ENCODE measurements around the gene ZNF91. TPM values are rescaled to one million over a fixed set of nuclear protein-coding genes. Genes with fewer than 3 reads are reported as not detected.
"Not testable (repeated sequence)": the region's sequence is repeated elsewhere in the genome, so short reads cannot be mapped to it uniquely, and the experiment has no call there.

ZNF91 gene
- total RNA-seq, 1 experiment from 2014 or later, result 19.0 TPM

DNA sequence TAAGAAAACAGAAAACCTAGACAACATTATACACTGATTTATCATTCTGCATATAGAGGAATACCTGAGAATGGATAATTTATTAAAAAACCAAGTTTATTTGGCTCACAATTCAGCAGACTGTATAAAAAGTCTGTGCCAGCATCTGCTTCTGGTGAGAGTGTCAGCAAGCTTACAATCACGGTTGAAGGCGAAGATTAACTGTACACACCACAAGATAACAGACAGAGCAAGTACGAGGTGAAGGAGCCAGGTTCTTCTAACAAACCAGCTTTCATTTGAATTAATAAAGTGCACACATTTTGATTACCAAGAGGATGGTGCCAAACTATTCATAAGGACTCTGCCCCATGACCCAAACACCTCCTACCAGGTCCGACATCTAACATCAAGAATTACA lies 28.8 kb downstream of the ZNF91 start:
- no peak for DNase-seq
- H3K9me3 Mint-ChIP-seq (ENCODE audit: low read depth, unreplicated experiment), result no peaks in the 10 kb centered on the region
- H3K27ac Mint-ChIP-seq (ENCODE audit: unreplicated experiment), result no peak overlapping the region
- no peaks in the 10 kb centered on the region for H3K4me1 Mint-ChIP-seq (ENCODE audit: low read depth, unreplicated experiment)
- intact Hi-C loops (cut with micrococcal nuclease; ENCODE audit: unreplicated experiment), result no loop called here
- H3K27me3 Mint-ChIP-seq (ENCODE audit: unreplicated experiment), result no peaks in the 10 kb centered on the region
- no peak overlapping the region for H3K4me3 Mint-ChIP-seq (ENCODE audit: low read depth, unreplicated experiment)
- CTCF ChIA-PET, result no interaction called here
- BruUV-seq (replicated peaks), result no TSS peak
- H3K36me3 Mint-ChIP-seq (ENCODE audit: insufficient read depth, unreplicated experiment), result no peaks in the 10 kb centered on the region
- TF ChIP-seq, protein P1, sequence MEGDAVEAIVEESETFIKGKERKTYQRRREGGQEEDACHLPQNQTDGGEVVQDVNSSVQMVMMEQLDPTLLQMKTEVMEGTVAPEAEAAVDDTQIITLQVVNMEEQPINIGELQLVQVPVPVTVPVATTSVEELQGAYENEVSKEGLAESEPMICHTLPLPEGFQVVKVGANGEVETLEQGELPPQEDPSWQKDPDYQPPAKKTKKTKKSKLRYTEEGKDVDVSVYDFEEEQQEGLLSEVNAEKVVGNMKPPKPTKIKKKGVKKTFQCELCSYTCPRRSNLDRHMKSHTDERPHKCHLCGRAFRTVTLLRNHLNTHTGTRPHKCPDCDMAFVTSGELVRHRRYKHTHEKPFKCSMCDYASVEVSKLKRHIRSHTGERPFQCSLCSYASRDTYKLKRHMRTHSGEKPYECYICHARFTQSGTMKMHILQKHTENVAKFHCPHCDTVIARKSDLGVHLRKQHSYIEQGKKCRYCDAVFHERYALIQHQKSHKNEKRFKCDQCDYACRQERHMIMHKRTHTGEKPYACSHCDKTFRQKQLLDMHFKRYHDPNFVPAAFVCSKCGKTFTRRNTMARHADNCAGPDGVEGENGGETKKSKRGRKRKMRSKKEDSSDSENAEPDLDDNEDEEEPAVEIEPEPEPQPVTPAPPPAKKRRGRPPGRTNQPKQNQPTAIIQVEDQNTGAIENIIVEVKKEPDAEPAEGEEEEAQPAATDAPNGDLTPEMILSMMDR (IDR thresholded peaks at IDR 0.05; ENCODE audit: unreplicated experiment), result no peak

DNA sequence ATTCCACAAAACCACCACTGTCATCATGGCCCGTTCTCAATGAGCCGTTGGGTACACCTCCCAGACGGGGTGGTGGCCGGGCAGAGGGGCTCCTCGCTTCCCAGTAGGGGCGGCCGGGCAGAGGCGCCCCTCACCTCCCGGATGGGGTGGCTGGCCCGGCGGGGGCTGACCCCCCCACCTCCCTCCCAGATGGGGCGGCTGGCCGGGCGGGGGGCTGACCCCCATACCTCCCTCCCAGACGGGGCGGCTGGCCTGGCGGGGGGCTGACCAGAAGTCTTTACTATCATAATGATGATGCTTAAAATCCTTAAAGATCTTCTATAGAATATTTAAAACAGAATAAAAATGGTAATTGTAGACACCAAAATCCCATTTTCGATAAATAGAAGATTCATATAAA lies 29.2 kb downstream of the ZNF91 start:
- H3K36me3 Mint-ChIP-seq (ENCODE audit: insufficient read depth, unreplicated experiment); BruUV-seq (replicated peaks); intact Hi-C loops (cut with micrococcal nuclease; ENCODE audit: unreplicated experiment); DNase-seq; H3K9me3 Mint-ChIP-seq (ENCODE audit: low read depth, unreplicated experiment); H3K27ac Mint-ChIP-seq (ENCODE audit: unreplicated experiment); H3K27me3 Mint-ChIP-seq (ENCODE audit: unreplicated experiment); H3K4me1 Mint-ChIP-seq (ENCODE audit: low read depth, unreplicated experiment); CTCF ChIA-PET; H3K4me3 Mint-ChIP-seq (ENCODE audit: low read depth, unreplicated experiment): not testable (repeated sequence)

DNA sequence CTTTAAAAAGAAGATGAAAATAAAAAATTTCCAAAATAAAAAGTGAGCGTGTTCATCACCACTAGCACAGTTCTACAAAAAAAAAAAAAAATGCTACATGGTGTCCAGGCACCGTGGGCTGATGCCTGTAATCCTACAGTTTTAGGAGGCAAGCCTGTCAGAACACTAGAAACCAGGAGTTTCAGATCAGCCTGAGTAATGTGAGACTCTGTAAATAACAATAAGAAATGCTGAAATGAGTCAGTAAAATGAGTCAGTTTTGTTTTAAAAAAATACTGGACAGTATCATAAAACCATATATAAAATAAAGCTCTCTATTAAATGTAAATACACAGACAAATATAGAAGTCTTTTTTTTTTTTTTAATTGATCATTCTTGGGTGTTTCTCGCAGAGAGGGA lies 30.0 kb downstream of the ZNF91 start:
- TF ChIP-seq, protein P1 (IDR thresholded peaks at IDR 0.05; ENCODE audit: unreplicated experiment), result no peak
- Mint-ChIP-seq H3K27me3 (ENCODE audit: unreplicated experiment) (no peaks in the 10 kb centered on the region), H3K4me3 (ENCODE audit: low read depth, unreplicated experiment) (no peak overlapping the region), H3K9me3 (ENCODE audit: low read depth, unreplicated experiment) (no peaks in the 10 kb centered on the region), H3K36me3 (ENCODE audit: insufficient read depth, unreplicated experiment) (no peaks in the 10 kb centered on the region), H3K4me1 (ENCODE audit: low read depth, unreplicated experiment) (no peaks in the 10 kb centered on the region), H3K27ac (ENCODE audit: unreplicated experiment) (no peak overlapping the region)
- DNase-seq, result no peak
- intact Hi-C loops (cut with micrococcal nuclease; ENCODE audit: unreplicated experiment), result no loop called here
- CTCF ChIA-PET, result no interaction called here
- BruUV-seq (replicated peaks), result no TSS peak

GRCh38 chr19:23361843-23362242 lies 33.4 kb downstream of the ZNF91 start:
- H3K9me3 Mint-ChIP-seq (ENCODE audit: low read depth, unreplicated experiment); H3K27me3 Mint-ChIP-seq (ENCODE audit: unreplicated experiment): not testable (repeated sequence)

DNA sequence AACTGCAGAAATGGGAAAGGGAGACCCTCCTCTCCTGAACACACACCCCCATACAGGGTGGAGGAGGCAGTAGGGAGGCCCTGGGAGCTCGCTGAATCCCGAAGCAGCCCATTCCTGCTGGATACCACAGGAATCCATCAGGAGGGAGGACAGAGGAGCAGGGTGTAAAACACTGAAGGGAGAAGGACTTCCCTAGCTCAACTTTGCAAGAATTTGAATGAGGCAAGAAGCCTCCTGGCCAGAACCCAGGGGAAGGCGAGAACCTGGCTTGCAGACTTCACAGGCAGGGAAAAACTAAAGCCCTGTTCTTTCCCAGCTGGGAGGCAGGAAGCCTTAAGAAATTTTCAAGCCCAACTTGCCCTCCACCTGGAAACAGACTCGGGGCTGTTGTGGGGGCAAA lies 43.5 kb downstream of the ZNF91 start:
- H3K36me3 Mint-ChIP-seq (ENCODE audit: insufficient read depth, unreplicated experiment), result peaks cover 12% of the 10 kb centered on the region
- no peak overlapping the region for H3K4me3 Mint-ChIP-seq (ENCODE audit: low read depth, unreplicated experiment)
- peaks cover 33% of the 10 kb centered on the region for H3K9me3 Mint-ChIP-seq (ENCODE audit: low read depth, unreplicated experiment)
- H3K27me3 Mint-ChIP-seq (ENCODE audit: unreplicated experiment), result no peaks in the 10 kb centered on the region
- CTCF ChIA-PET, result no interaction called here
- TF ChIP-seq, protein P1 (IDR thresholded peaks at IDR 0.05; ENCODE audit: unreplicated experiment), result no peak
- H3K27ac Mint-ChIP-seq (ENCODE audit: unreplicated experiment), result no peak overlapping the region
- intact Hi-C loops (cut with micrococcal nuclease; ENCODE audit: unreplicated experiment), result no loop called here
- H3K4me1 Mint-ChIP-seq (ENCODE audit: low read depth, unreplicated experiment), result no peaks in the 10 kb centered on the region
- no TSS peak for BruUV-seq (replicated peaks)
- DNase-seq, result no peak

More at GRCh38 chr19:23361843-23362242, 33.4 kb downstream of the ZNF91 start:
- BruUV-seq (replicated peaks); DNase-seq; H3K4me1 Mint-ChIP-seq (ENCODE audit: low read depth, unreplicated experiment); CTCF ChIA-PET; H3K27ac Mint-ChIP-seq (ENCODE audit: unreplicated experiment); H3K36me3 Mint-ChIP-seq (ENCODE audit: insufficient read depth, unreplicated experiment); intact Hi-C loops (cut with micrococcal nuclease; ENCODE audit: unreplicated experiment); H3K4me3 Mint-ChIP-seq (ENCODE audit: low read depth, unreplicated experiment): not testable (repeated sequence)
